NB4 (cell line): ENCODE data around the gene SCFD2.

ENCODE experiments used
- DNase-seq: peaks from one replicate; pipeline ENCODE4 v3.0.0; 2010; ENCODE audit warnings: low read depth
- H3K4me3 ChIP-seq: one replicate; pipeline ENCODE4 v1.5.1; 2011; ENCODE audit warnings: mild to moderate bottlenecking, low read depth, low read length, moderate library complexity
- CTCF ChIP-seq: IDR thresholded peaks from one replicate; pipeline ENCODE4 v1.5.1; 2012; ENCODE audit warnings: low read depth, low read length
- MAX ChIP-seq: IDR thresholded peaks from 2 replicates; pipeline ENCODE4 v1.6.1; 2011; ENCODE audit warnings: low read depth, low read length
- MYC ChIP-seq: IDR thresholded peaks from 2 replicates; pipeline ENCODE4 v1.6.1; 2011; ENCODE audit warnings: low read depth, low read length
- POLR2A ChIP-seq: IDR thresholded peaks from 2 replicates; pipeline ENCODE4 v1.6.1; 2011; ENCODE audit warnings: mild to moderate bottlenecking; ENCODE audit not compliant: insufficient read length; ENCODE audit errors: extremely low read depth

Gene SCFD2

GRCh38 chr4:52959541-52959940 is 406.3 kb downstream of the SCFD2 start:
- no peak for DNase-seq
- TF ChIP-seq MAX (no peak), MYC (no peak), CTCF (no peak), POLR2A (no peak)
- no peak overlapping the region for H3K4me3 ChIP-seq

GRCh38 chr4:52957835-52958631 is 407.8 kb downstream of the SCFD2 start:
- H3K4me3 ChIP-seq, result no peak overlapping the region
- DNase-seq, result no peak
- no peak for TF ChIP-seq MYC
- no peak for TF ChIP-seq CTCF
- TF ChIP-seq MAX, result no peak
- no peak for TF ChIP-seq POLR2A

- TF ChIP-seq MYC (no peak), MAX (no peak), CTCF (no peak), POLR2A (no peak)
- no peak for DNase-seq
- no peak overlapping the region for H3K4me3 ChIP-seq
Measured at GRCh38 chr4:52957220-52957686, 408.6 kb downstream of the SCFD2 start.

- no peak overlapping the region for H3K4me3 ChIP-seq
- no peak for TF ChIP-seq POLR2A
- no peak for DNase-seq
Measured at GRCh38 chr4:52956691-52957090, 409.2 kb downstream of the SCFD2 start.

- no peak overlapping the region for H3K4me3 ChIP-seq
- TF ChIP-seq POLR2A (no peak), CTCF (no peak), MAX (no peak), MYC (no peak)
- no peak for DNase-seq
Measured at GRCh38 chr4:52954560-52955170, 411.2 kb downstream of the SCFD2 start.

- TF ChIP-seq POLR2A (no peak), MAX (no peak), CTCF (no peak), MYC (no peak)
Measured at GRCh38 chr4:52952540-52952939, 413.3 kb downstream of the SCFD2 start.

More at GRCh38 chr4:52952540-52952939, 413.3 kb downstream of the SCFD2 start:
- no peak overlapping the region for H3K4me3 ChIP-seq
- no peak for DNase-seq
